Measurements from ENCODE around the gene DYNC2LI1.

GRCh38 chr2:43837033-43837432 lies 63.2 kb downstream of the DYNC2LI1 start:
- TF ChIP-seq, protein P1, sequence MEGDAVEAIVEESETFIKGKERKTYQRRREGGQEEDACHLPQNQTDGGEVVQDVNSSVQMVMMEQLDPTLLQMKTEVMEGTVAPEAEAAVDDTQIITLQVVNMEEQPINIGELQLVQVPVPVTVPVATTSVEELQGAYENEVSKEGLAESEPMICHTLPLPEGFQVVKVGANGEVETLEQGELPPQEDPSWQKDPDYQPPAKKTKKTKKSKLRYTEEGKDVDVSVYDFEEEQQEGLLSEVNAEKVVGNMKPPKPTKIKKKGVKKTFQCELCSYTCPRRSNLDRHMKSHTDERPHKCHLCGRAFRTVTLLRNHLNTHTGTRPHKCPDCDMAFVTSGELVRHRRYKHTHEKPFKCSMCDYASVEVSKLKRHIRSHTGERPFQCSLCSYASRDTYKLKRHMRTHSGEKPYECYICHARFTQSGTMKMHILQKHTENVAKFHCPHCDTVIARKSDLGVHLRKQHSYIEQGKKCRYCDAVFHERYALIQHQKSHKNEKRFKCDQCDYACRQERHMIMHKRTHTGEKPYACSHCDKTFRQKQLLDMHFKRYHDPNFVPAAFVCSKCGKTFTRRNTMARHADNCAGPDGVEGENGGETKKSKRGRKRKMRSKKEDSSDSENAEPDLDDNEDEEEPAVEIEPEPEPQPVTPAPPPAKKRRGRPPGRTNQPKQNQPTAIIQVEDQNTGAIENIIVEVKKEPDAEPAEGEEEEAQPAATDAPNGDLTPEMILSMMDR (IDR thresholded peaks at IDR 0.05), result no peak
- no peak for TF ChIP-seq EZH2 (IDR thresholded peaks at IDR 0.05; ENCODE audit: borderline replicate concordance, insufficient read depth, low read depth, low read length, poor library complexity, severe bottlenecking)

All from B cell (primary cell).